Transverse colon (tissue), 4 donors: ENCODE results near the gene RPLP2. TPM values are rescaled to one million over a fixed set of nuclear protein-coding genes. Genes with fewer than 3 reads are reported as not detected.
A peak's percentile ranks its signal among the peaks of the same experiment; 100 is the strongest.

Experiments used
- DNase-seq: peaks from one replicate; pipeline ENCODE4 v3.0.0-alpha.2; 2019
- H3K27ac ChIP-seq, 4 donors: fragments of 200-600 bp; sonication (generic); 2 replicates each; pipeline ENCODE4 v1.5.1; 2016 to 2018; ENCODE audit warnings: inconsistent platforms in 4 of 4
- H3K27me3 ChIP-seq: fragments of 200-600 bp; sonication (generic); 2 replicates; pipeline ENCODE4 v1.5.1; 2017; ENCODE audit warnings: inconsistent platforms
- H3K36me3 ChIP-seq, 4 donors: fragments of 200-600 bp; sonication (generic); 2 replicates each; pipeline ENCODE4 v1.5.1; 2017 to 2019; ENCODE audit warnings: inconsistent platforms in 4 of 4
- H3K4me1 ChIP-seq, 4 donors: fragments of 200-600 bp; sonication (generic); 2 replicates each; pipeline ENCODE4 v1.5.1; 2017 to 2020; ENCODE audit warnings: inconsistent platforms in 4 of 4
- H3K4me3 ChIP-seq, 4 donors: fragments of 200-600 bp; sonication (generic); 1 replicate in 1 of 4; 2 replicates in 3 of 4; pipeline versions ENCODE4 v1.5.1 to v1.6.1; 2017 to 2019; ENCODE audit warnings: inconsistent platforms in 4 of 4
- H3K9me3 ChIP-seq, 2 donors: fragments of 200-600 bp; sonication (generic); 2 replicates each; pipeline ENCODE4 v1.5.1; 2017 to 2019; ENCODE audit warnings: inconsistent platforms in 2 of 2
- EP300 ChIP-seq: sonication (generic); formaldehyde crosslinking; IDR thresholded peaks from one replicate; pipeline ENCODE4 v1.6.1; 2017; ENCODE audit warnings: antibody characterized with exemption, low read depth
- POLR2A ChIP-seq: fragments of 450-650 bp; IDR thresholded peaks from one replicate; pipeline ENCODE4 v1.6.1; 2016; ENCODE audit warnings: antibody characterized with exemption, mild to moderate bottlenecking, moderate library complexity
- POLR2AphosphoS5 ChIP-seq, 3 donors: sonication (generic); formaldehyde crosslinking; IDR thresholded peaks; one replicate each; pipeline ENCODE4 v1.6.1; 2016; ENCODE audit warnings: antibody characterized with exemption in 3 of 3
- WGBS, 2 donors: methylation state at CpG; one replicate each; pipeline ENCODE4 v1.1.5; 2018; ENCODE audit warnings: low coverage in 1 of 2; 5-methylcytosine and 5-hydroxymethylcytosine counted together
- in situ Hi-C, 4 donors: fragments of 200-750 bp; cut with MboI; loops; one replicate each; pipeline versions ENCODE4 v1.15.0 to v1.15.1; 2017; ENCODE audit warnings: low sequenced_read_pairs in 3 of 4, low pct_ligation_motif_present in 1 of 4, low pct_unique_long_range_greater_than_20kb in 1 of 4
- intact Hi-C: fragments of 100-400 bp; cut with DNase I; formaldehyde crosslinking; loops from one replicate; pipeline ENCODE4 v1.15.1; 2023; ENCODE audit warnings: low total_unique reads
- total RNA-seq, 4 donors: library from RNA; depleted of rRNA; stranded (reverse); fragments of >200 nt; gene quantifications; one replicate each; pipeline ENCODE4 v1.1.0, GENCODE V29; 2016
- TF ChIP-seq, protein P1 (sequence below), 5 experiments: fragments of 200-600 bp in 3 of 5; fragments of 450-650 bp in 2 of 5; sonication (generic) in 3 of 5; IDR thresholded peaks; 1 replicate in 2 of 5; 2 replicates in 3 of 5; pipeline ENCODE4 v1.5.1; 2016 to 2017; ENCODE audit warnings: antibody characterized with exemption in 5 of 5, inconsistent platforms in 3 of 5, mild to moderate bottlenecking in 2 of 5, moderate library complexity in 1 of 5

The RPLP2 gene
- total RNA-seq, 4 donors from 2014 or later: 273 to 670 (median 466) TPM

DNA sequence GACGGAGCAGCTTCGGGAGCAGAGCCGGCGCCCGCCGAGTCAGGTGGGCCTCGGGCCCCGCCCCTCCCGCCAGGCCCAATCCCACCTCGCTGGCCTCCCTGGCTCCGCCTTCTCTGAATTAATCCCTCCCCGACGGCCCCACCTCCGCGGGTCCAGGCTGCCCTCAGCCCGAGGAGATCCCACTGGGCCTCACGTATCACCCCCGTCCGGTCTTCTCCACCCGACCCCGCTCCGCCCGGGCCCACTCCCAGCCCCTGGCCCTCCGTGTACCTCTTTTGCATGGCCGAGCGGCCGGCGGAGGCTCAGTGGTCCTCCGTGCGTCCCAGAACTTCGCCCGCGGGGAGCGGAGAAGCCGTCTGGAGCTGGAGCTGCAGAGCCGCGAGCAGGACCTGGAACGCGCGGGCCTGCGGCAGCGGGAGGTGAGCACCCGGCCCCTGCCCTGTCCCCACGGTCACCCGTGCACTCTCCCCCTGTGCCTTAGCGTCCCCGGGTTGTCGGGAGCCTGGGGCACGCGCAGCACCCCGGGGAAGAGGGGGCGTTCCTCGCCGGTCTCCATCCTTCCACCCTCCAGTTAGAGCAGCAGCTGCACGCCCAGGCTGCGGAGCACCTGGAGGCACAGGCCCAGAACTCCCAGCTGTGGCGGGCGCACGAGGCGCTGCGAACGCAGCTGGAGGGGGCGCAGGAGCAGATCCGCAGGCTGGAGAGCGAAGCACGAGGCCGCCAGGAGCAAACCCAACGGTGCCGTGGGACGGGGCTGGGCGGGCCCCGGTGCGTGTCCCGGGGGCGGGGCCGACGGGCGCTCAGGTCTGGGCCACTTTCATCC, 20.7 kb downstream of the RPLP2 start:
- Histone ChIP-seq H3K27me3 (peaks cover 65% of the 10 kb centered on the region), H3K36me3 (no peaks in the 10 kb centered on the region), H3K27ac (peak overlapping the region; percentile 16 to 95 (median 92)), H3K4me1 (peaks cover 47 to 89% (median 81%) of the 10 kb centered on the region in 4 donors), H3K9me3 (no peaks in the 10 kb centered on the region), H3K4me3 (peak overlapping the region in 2 of 4 donors; percentile 33 to 43)
- intact Hi-C loops: loop anchor here (1.0 kb wide), 1 partner anchor 28 kb away; no protein-coding TSS in a partner anchor
- TF ChIP-seq EP300: no peak
- TF ChIP-seq POLR2AphosphoS5 (IDR thresholded peaks at IDR 0.05): peak in 1 of 3 donors; percentile 74
- peak; percentile 84 for DNase-seq
- in situ Hi-C loops: no loop called here
- WGBS, 2 donors: 11% methylated on average over 45 of the region's 78 CpGs; no CpG with 5 or more reads in 1 of the 2 donors

DNA sequence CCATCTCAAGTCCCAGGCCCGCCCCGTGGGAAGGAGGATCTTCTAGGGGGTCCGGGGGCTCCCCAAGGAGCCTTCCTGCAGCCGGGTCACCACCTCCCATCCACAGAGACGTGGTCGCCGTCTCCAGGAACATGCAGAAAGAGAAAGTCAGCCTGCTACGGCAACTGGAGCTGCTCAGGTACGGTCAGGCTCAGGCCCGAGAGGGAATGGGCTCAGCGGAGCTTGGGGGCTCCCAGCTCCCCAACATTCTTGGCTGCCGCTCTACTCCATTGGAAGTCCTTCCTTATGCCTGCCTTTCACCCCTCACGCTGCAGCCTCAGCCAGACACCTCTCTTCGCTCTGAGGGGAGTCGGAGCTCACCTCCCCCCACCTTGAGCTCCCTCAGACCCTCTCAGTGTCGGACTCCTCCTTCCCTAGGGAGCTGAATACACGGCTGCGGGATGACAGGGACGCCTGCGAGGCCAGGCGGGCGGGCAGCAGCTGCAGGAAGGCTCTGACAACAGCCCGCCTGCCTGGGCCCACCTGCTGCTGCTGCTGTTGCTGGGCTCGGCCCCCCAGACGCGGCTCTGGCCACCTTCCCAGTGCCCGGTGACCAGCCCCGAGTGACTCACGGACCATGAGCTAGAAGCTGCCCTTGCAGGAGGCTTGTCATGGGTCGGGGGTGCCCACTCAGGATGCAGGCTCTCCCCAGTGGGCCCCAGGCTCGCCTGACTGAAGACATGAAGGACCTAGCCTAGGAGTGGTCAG, 21.5 kb downstream of the RPLP2 start:
- peaks cover 47 to 88% (median 75%) of the 10 kb centered on the region in 4 donors for H3K4me1 ChIP-seq
- 66% methylated on average over 24 of the region's 31 CpGs; no CpG with 5 or more reads in 1 of the 2 donors for WGBS, 2 donors
- no peak for DNase-seq
- no peaks in the 10 kb centered on the region for H3K36me3 ChIP-seq
- intact Hi-C loops: no loop called here
- H3K27ac ChIP-seq: no peak overlapping the region
- in situ Hi-C loops: no loop called here
- H3K9me3 ChIP-seq: no peaks in the 10 kb centered on the region
- TF ChIP-seq POLR2AphosphoS5 (IDR thresholded peaks at IDR 0.05) (no peak), POLR2A (no peak), EP300 (no peak)
- TF ChIP-seq, protein P1, sequence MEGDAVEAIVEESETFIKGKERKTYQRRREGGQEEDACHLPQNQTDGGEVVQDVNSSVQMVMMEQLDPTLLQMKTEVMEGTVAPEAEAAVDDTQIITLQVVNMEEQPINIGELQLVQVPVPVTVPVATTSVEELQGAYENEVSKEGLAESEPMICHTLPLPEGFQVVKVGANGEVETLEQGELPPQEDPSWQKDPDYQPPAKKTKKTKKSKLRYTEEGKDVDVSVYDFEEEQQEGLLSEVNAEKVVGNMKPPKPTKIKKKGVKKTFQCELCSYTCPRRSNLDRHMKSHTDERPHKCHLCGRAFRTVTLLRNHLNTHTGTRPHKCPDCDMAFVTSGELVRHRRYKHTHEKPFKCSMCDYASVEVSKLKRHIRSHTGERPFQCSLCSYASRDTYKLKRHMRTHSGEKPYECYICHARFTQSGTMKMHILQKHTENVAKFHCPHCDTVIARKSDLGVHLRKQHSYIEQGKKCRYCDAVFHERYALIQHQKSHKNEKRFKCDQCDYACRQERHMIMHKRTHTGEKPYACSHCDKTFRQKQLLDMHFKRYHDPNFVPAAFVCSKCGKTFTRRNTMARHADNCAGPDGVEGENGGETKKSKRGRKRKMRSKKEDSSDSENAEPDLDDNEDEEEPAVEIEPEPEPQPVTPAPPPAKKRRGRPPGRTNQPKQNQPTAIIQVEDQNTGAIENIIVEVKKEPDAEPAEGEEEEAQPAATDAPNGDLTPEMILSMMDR (IDR thresholded peaks at IDR 0.05): no peak
- H3K4me3 ChIP-seq: peak overlapping the region in 2 of 4 donors; percentile 33 to 43
- peaks cover 57% of the 10 kb centered on the region for H3K27me3 ChIP-seq

DNA sequence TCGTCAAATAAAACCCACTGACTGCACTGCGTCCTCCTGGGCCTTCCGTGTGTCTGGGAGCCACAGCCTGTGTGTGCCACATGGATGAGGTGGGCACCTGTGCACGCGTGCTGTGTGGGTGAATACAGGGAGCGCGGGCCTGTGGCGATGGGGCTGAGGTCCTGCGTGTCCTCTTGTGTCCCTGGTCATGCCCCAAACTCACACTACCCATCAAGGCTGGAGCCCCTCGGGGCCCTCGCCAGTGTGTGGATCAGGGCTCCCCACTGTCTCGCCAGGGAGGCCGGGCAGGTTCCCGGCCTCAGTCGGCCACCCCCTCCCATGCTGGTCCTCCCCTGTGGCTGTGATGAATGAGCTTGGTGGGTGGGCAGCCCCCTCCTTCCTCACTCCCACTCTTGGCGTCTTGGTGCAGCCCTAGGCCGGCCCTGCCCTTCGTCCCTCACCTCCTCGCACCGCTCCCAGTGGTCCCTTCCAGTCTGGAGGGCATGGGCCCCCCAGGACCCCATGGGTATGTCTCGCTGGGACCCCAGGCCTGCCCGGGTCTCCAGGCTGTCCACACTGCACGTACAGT, 22.3 kb downstream of the RPLP2 start:
- peaks cover 0 to under 1% (median 0%) of the 10 kb centered on the region in 4 donors for H3K36me3 ChIP-seq
- peak overlapping the region; percentile 88 to 95 (median 92) for H3K27ac ChIP-seq
- peak overlapping the region; percentile 10 to 86 (median 60) for H3K4me3 ChIP-seq
- DNase-seq: no peak
- intact Hi-C loops: no loop called here
- H3K4me1 ChIP-seq: peaks cover 40 to 83% (median 68%) of the 10 kb centered on the region in 4 donors
- in situ Hi-C loops: no loop called here
- H3K9me3 ChIP-seq: no peaks in the 10 kb centered on the region
- peaks cover 50% of the 10 kb centered on the region for H3K27me3 ChIP-seq
- TF ChIP-seq POLR2A: no peak
- TF ChIP-seq, protein P1 (IDR thresholded peaks at IDR 0.05): no peak
- no peak for TF ChIP-seq POLR2AphosphoS5 (IDR thresholded peaks at IDR 0.05)
- no peak for TF ChIP-seq EP300
- 70% methylated on average over 23 of the region's 23 CpGs; no CpG with 5 or more reads in 1 of the 2 donors for WGBS, 2 donors

DNA sequence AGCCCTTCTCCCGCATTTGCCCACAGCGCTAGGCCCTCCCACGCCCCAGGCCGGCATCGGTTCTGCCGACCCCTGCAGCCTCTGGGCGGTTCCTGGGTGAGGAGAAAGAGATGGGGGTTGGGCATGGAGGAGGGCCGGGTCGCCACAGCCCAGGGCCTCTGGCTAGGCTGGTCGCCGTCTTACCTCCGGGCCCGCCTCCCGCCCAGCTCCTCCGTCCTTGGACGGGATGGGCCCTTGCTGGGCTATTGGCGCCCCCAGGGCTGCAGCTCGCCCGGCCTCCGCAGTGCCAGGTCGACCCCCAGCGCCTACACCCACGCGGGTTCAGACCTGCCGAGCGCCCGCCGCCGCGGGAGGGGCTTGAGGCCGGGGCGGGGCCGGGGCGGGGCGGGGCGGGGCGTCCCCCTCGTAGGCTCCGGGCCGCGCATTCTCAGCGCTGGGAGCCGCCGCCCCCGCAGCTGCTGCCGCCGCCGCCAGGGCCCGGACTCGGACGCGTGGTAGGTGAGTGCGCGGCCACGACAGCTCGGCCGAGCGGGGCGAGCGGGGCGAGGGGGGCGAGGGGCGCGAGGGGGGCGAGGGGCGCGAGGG, 22.9 kb downstream of the RPLP2 start, which contains the start of gene CD151:
CD151 (plus strand) TSS at position 424 of the 585 bp plus-strand sequence. CDS start 3,118 bp downstream, outside the sequence.
- Histone ChIP-seq H3K36me3 (peaks cover 0 to 6% (median 3%) of the 10 kb centered on the region in 4 donors), H3K4me3 (peak within 1 kb of the TSS; percentile 54 to 86 (median 62)), H3K4me1 (peaks cover 40 to 83% (median 68%) of the 10 kb centered on the region in 4 donors), H3K9me3 (no peaks in the 10 kb centered on the region), H3K27ac (peak within 1 kb of the TSS; percentile 88 to 95 (median 92)), H3K27me3 (peaks cover 44% of the 10 kb centered on the region)
- TF ChIP-seq POLR2A: no peak
- TF ChIP-seq POLR2AphosphoS5 (IDR thresholded peaks at IDR 0.05): peak in 2 of 3 donors; percentile 46 to 63
- TF ChIP-seq, protein P1 (IDR thresholded peaks at IDR 0.05): peak in 1 of 5 experiments; percentile 6
- TF ChIP-seq EP300: no peak
- intact Hi-C loops: no loop called here
- in situ Hi-C loops: no loop called here
- DNase-seq: peak; percentile 76
- 3% methylated on average over 22 of the region's 67 CpGs; no CpG with 5 or more reads in 1 of the 2 donors for WGBS, 2 donors
